ENCODE measurements around the gene TSPAN13. TPM values are rescaled to one million over a fixed set of nuclear protein-coding genes. Genes with fewer than 3 reads are reported as not detected.

Gene TSPAN13
- total RNA-seq, 2 experiments from 2014 or later = 0.31 to 0.50 TPM

DNA sequence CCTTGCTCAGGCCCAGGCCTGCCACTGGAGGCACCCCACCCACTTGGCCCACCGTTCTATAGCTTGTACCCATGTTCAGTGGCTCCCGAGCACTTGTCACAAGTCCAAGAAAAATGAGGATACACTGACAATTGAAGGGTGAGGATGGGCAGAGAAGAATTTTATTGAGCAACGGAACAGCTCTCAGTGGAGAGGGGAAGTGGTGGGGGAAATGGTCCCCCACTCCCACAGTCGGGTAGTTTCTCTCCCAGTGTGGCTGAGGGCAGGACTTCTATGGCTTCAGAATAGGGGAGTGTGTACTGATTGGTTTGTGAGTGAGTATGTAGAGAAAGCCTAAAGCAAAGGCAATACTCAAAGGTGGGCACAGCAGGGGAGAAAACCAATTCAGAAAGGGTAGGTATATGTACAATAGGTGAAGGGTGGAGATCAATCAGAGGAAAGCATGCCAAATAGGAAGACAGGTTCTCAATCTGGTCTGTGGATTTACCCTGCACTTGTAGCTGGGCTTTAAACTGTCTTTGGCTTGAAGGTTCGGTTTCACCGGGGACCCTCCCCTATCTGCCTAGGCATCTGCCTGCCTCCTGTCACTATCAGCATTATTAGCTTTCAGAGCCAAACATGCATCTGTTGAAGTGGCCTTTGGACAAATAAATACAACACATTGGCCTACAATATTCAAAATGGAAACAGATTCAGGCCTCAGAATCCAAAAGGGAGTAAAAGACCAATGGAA lies 8.9 kb upstream of the TSPAN13 start:
- no peaks in the 10 kb centered on the region for H3K4me1 Mint-ChIP-seq
- H3K27me3 Mint-ChIP-seq = no peaks in the 10 kb centered on the region
- POLR2A ChIA-PET = no interaction called here
- no peak overlapping the region for H3K4me3 Mint-ChIP-seq
- no peaks in the 10 kb centered on the region for H3K9me3 Mint-ChIP-seq
- no peaks in the 10 kb centered on the region for H3K36me3 Mint-ChIP-seq (ENCODE audit: low read depth)
- no peak for DNase-seq
- CTCF ChIA-PET = interaction anchor here (0.6 to 0.9 kb wide), 2 partner anchors 11 kb away, joined by 3 read pairs; no protein-coding TSS in a partner anchor
- no peak overlapping the region for H3K27ac Mint-ChIP-seq

DNA sequence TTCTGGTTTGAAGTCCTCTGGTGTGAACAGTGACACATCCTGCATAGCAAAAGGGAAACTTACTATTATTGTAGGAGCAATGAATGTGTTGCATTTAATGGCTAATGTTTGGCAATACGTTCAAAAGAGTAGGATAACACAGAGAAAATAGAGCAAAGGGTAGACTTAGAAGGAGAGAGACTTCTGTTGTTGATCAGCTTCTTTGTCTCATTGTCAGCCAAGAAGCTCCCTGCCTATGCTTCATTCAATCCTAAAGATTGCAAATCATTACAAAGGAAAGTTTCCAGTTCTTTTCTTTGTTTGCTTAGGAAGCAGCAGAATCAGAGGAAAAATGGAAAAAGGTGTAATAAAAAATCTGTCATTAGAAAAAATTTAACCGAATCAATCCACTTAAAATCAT lies 7.9 kb upstream of the TSPAN13 start:
- Mint-ChIP-seq H3K4me3 (no peak overlapping the region), H3K4me1 (no peaks in the 10 kb centered on the region), H3K9me3 (no peaks in the 10 kb centered on the region), H3K27ac (no peak overlapping the region), H3K36me3 (ENCODE audit: low read depth) (no peaks in the 10 kb centered on the region), H3K27me3 (no peaks in the 10 kb centered on the region)
- CTCF ChIA-PET = interaction anchor here (0.9 kb wide), 1 partner anchor 10 kb away, joined by 3 read pairs; no protein-coding TSS in a partner anchor
- POLR2A ChIA-PET = no interaction called here
- no peak for DNase-seq

DNA sequence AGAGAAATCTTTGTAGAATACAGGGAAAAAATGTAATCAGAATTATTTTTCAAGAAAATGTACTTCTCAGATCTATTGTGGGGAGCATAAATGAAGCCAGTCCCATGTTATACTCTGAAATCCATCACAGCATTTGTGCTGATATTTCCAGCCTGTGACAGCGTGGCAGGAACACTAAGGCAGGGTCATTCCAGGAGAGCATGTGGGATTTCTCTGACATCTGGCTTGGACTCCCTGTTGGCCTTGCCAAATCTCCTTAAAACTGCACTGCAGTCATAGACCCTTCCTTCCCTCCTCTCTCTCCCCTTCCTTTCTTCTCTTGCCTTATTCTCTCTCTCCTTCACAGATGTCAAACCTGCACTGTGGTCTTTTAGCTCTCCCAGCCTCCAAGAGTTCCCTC lies 6.5 kb upstream of the TSPAN13 start:
- Mint-ChIP-seq H3K9me3 (no peaks in the 10 kb centered on the region), H3K4me3 (no peak overlapping the region)
- CTCF ChIA-PET = no interaction called here

DNA sequence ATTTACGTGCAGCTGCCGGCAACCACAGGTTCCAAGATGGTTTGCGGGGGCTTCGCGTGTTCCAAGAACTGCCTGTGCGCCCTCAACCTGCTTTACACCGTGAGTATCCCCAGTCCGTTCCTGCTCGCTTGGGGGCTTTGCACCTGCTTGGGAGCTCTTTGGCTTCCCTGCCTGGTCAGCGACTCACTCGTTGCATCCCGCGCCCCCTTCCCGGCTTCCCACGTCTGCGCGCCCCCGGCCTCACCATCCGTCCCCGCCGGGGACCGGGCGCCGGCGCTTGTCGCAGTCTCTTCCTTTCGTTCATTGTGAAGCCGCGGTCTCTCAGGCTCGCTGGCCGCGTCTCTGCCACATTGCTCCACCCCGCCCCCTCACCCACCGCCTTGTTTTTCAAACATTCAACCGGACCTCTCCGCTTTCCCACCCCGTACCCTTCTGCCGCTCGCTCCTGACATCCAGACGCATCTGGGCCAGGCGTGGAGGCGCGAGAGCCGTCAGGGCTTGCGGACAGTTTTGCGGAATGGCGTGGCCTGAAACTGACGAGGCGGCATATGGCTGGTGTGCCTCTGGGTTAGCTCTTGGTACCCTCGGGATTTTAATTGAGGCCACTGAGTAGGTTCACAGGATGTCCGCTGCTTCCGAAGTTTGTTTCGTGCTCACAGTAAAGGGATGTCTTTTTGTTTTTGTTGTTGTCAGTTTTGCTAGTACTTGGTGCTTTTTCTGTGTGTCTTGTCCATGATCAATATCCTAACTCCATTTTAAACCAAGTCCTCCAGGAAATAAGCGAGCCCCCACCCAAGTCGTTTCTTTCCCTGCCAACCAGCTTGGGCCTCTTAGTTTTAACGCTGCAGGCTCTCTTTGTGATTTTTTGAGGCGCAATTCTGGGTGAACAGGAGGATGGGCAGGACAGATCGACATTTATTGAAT lies 639 bp downstream of the TSPAN13 start:
- peak; percentile 16 for DNase-seq
- CTCF ChIA-PET = interaction anchor here (0.6 to 1.5 kb wide), 3 partner anchors 17 to 143 kb away, joined by 3 to 5 read pairs (median 3); no protein-coding TSS in a partner anchor
- peak overlapping the region; percentile 72 for H3K4me3 Mint-ChIP-seq
- H3K36me3 Mint-ChIP-seq (ENCODE audit: low read depth) = peaks cover 2% of the 10 kb centered on the region
- no peaks in the 10 kb centered on the region for H3K9me3 Mint-ChIP-seq
- peak overlapping the region; percentile 19 for H3K27ac Mint-ChIP-seq
- peaks cover 16% of the 10 kb centered on the region for H3K4me1 Mint-ChIP-seq
- POLR2A ChIA-PET = no interaction called here
- H3K27me3 Mint-ChIP-seq = peaks cover 37% of the 10 kb centered on the region

More for the DNA sequence above, 6.5 kb upstream of the TSPAN13 start:
- peaks cover 6% of the 10 kb centered on the region for H3K27me3 Mint-ChIP-seq
- no peaks in the 10 kb centered on the region for H3K4me1 Mint-ChIP-seq
- DNase-seq = no peak
- POLR2A ChIA-PET = no interaction called here
- H3K36me3 Mint-ChIP-seq (ENCODE audit: low read depth) = no peaks in the 10 kb centered on the region
- H3K27ac Mint-ChIP-seq = no peak overlapping the region

DNA sequence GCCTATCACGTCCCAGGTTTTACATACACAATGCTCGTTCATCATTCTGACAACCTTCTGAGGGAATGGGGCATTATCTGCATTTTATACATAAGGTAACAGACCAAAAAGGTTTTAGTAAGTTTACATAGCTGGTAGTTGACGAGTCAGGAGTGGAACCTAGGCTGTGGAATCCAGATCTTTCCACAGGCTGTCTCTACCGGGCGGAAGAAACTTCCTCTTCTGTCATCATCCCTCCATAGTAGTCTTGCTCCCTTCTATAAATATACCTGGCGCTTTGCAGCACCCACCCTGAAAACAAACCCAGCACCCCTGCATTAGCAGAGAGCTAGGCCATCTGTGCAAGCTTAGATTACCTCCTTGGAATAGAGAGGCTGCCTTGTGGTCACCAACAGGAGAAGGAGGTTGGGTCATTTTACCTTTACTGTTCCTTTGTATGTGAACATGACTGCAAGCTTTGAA lies 1.3 kb downstream of the TSPAN13 start:
- ChIA-PET POLR2A (no interaction called here), CTCF (interaction anchor here (1.5 kb wide), 1 partner anchor 16 kb away, joined by 5 read pairs; no protein-coding TSS in a partner anchor)
- H3K9me3 Mint-ChIP-seq = no peaks in the 10 kb centered on the region
- H3K4me1 Mint-ChIP-seq = peaks cover 16% of the 10 kb centered on the region
- peaks cover 37% of the 10 kb centered on the region for H3K27me3 Mint-ChIP-seq
- peaks cover 2% of the 10 kb centered on the region for H3K36me3 Mint-ChIP-seq (ENCODE audit: low read depth)
- no peak for DNase-seq
- H3K4me3 Mint-ChIP-seq = peak overlapping the region; percentile 72
- no peak overlapping the region for H3K27ac Mint-ChIP-seq

DNA sequence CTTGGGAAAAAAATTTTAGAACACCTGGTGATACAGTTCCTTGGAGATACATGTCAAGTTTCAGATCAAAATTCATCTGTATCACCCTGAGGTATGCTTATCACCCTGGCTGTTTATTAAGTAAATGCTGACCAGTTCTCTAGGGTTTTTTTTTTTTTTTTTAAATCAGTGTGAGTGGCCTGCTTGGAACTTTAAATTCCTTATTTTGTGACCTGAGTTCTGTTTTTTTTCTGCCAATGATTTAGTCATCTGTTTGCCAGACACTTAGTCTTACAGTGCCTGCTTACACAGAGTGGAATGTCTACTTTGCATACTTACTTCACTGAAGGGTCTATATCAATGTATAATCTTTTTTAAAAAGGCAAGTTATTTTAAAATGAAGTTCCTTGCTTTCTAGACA lies 1.8 kb downstream of the TSPAN13 start:
- Mint-ChIP-seq H3K36me3 (ENCODE audit: low read depth) (peaks cover 2% of the 10 kb centered on the region), H3K27ac (no peak overlapping the region), H3K4me1 (peaks cover 16% of the 10 kb centered on the region), H3K4me3 (no peak overlapping the region), H3K27me3 (peaks cover 37% of the 10 kb centered on the region), H3K9me3 (no peaks in the 10 kb centered on the region)
- no peak for DNase-seq
- ChIA-PET CTCF (interaction anchor here (0.9 kb wide), 1 partner anchor 10 kb away, joined by 3 read pairs; no protein-coding TSS in a partner anchor), POLR2A (no interaction called here)

DNA sequence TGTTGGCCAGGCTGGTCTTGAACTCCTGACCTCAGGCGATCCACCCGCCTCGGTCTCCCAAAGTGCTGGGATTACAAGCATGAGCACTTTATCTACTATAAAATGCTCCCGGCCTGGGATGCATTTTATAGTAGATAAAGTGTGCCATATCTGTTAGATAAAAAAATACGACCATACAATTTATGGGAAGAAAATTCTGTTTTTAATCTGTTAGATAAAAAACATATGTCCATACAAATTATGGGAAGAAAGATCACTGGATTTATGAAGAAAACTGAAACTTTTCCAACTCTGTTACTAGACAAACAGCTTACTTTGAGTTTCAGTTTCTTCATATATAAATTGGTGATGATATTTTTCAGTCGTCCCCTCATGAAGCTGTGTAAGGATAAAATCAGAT lies 4.5 kb downstream of the TSPAN13 start:
- peaks cover 2% of the 10 kb centered on the region for H3K36me3 Mint-ChIP-seq (ENCODE audit: low read depth)
- H3K4me1 Mint-ChIP-seq = peaks cover 15% of the 10 kb centered on the region
- no peak overlapping the region for H3K27ac Mint-ChIP-seq
- CTCF ChIA-PET = interaction anchor here (0.6 kb wide), 1 partner anchor 897 kb away, joined by 4 read pairs; no protein-coding TSS in a partner anchor
- H3K9me3 Mint-ChIP-seq = no peaks in the 10 kb centered on the region
- POLR2A ChIA-PET = no interaction called here
- H3K4me3 Mint-ChIP-seq = no peak overlapping the region
- peaks cover 30% of the 10 kb centered on the region for H3K27me3 Mint-ChIP-seq
- no peak for DNase-seq

DNA sequence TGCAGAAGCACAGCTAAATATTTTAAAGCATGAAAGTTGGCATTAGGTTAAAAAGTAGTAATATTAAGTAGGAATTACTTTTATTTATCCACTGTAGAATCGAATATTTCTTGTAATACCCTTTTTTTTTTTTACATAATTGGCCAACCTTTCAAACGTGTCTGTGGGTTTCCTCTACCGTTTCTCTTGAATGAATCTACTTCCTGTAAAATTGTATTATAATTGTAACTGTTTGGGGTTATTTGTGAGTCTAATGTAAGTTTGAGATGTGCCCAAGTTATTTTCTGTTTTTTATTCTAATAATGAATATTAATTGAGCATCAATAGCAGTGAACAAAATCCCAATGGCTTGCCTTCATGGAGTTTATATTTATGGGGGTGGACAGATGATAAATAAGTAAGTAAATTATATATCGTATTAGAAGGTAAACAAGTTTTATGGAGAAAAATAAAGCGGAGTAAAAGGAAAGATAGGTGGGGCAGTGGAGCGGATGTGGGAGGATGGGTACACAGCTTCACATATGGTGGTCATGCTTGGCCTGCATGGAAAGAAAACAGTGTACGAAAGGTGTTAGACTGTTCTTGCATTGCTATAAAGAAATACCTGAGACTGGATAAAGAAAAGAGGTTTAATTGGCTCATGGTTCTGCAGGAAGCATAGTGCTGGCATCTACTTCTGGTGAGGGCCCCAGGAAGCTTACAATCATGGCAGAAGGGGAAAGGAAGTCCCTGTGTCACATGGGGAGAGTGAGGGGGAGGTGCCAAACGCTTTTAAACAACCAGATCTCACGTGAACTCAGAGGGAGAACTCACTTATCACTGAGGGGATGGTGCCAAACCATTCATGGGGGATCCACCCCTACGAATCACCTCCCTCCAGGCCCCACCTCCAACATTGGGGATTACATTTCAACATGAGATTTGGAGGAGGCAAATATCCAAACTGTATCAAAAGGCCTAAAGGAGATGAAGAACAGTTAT lies 5.4 kb downstream of the TSPAN13 start:
- H3K4me3 Mint-ChIP-seq = no peak overlapping the region
- POLR2A ChIA-PET = no interaction called here
- H3K36me3 Mint-ChIP-seq (ENCODE audit: low read depth) = peaks cover 2% of the 10 kb centered on the region
- H3K4me1 Mint-ChIP-seq = peaks cover 12% of the 10 kb centered on the region
- DNase-seq = no peak
- H3K27me3 Mint-ChIP-seq = peaks cover 28% of the 10 kb centered on the region
- H3K9me3 Mint-ChIP-seq = no peaks in the 10 kb centered on the region
- CTCF ChIA-PET = interaction anchor here (0.6 kb wide), 1 partner anchor 897 kb away, joined by 4 read pairs; no protein-coding TSS in a partner anchor
- no peak overlapping the region for H3K27ac Mint-ChIP-seq

DNA sequence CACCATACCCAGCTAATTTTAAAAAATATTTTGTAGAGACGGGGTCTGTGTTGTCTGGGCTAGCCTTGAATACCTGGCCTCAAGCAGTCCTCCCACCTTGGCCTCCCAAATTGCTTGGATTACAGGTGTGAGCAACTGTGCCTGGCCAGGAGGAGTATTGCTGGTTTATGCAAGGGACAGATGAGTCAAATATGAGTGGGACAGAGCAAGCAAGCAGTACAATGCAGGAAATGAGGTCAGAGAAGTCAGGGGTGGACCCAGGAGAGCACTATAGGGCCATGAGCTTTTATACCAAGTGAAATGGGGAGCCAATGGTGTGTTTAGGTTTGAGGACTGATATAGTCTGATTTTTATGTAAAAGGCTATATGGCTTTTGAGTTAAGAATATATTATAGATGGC lies 6.3 kb downstream of the TSPAN13 start:
- Mint-ChIP-seq H3K27ac (no peak overlapping the region), H3K36me3 (ENCODE audit: low read depth) (no peaks in the 10 kb centered on the region), H3K9me3 (no peaks in the 10 kb centered on the region), H3K4me1 (peaks cover 4% of the 10 kb centered on the region), H3K4me3 (no peak overlapping the region), H3K27me3 (peaks cover 20% of the 10 kb centered on the region)
- ChIA-PET POLR2A (no interaction called here), CTCF (interaction anchor here (0.6 kb wide), 1 partner anchor 476 kb away, joined by 3 read pairs; no protein-coding TSS in a partner anchor)
- DNase-seq = no peak

DNA sequence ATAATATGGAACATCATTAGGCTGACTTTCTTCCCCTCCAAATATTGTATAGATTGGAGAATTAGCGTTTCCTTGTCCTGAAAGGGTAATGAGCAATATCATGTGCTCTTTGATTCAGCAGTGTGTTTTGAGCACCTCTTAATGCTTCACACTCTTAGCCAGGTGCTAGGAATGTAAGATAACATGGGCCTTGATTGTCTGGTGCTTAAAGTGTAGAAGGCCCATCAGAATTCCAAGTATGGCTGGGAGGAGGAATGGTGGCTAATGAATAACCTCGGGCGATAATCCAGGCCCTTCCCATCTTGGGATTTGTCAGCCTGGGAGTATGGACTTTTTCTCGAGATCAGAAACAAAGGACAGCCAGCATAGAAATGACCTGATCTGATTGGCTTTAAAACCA lies 8.6 kb downstream of the TSPAN13 start:
- ChIA-PET POLR2A (no interaction called here), CTCF (no interaction called here)
- DNase-seq = no peak
- H3K4me1 Mint-ChIP-seq = peaks cover 2% of the 10 kb centered on the region
- no peaks in the 10 kb centered on the region for H3K9me3 Mint-ChIP-seq
- H3K27ac Mint-ChIP-seq = no peak overlapping the region
- no peak overlapping the region for H3K4me3 Mint-ChIP-seq
- no peaks in the 10 kb centered on the region for H3K36me3 Mint-ChIP-seq (ENCODE audit: low read depth)
- peaks cover 1% of the 10 kb centered on the region for H3K27me3 Mint-ChIP-seq

DNA sequence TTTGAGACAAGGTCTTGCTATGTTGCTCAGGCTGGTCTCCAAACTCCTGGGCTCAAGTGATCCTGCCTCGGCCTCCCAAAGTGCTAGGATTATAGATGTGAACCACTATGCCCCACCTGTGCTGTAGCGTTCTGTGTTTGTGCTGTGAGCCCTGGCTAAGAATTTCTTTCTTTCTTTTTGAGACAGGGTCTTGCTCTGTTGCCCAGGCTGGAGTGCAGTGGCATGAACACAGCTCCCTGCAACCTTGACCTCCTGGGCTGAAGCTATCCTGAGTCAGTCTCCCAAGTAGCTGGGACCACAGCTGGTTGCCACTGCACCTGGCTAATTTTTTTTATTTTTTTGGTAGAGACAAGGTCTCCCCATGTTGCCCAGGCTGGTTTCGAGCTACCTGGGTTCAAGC lies 11.4 kb downstream of the TSPAN13 start:
- no peaks in the 10 kb centered on the region for H3K9me3 Mint-ChIP-seq
- H3K27ac Mint-ChIP-seq = no peak overlapping the region
- H3K27me3 Mint-ChIP-seq = no peaks in the 10 kb centered on the region
- ChIA-PET CTCF (no interaction called here), POLR2A (no interaction called here)
- H3K4me3 Mint-ChIP-seq = no peak overlapping the region
- no peaks in the 10 kb centered on the region for H3K4me1 Mint-ChIP-seq
- DNase-seq = no peak
- no peaks in the 10 kb centered on the region for H3K36me3 Mint-ChIP-seq (ENCODE audit: low read depth)

DNA sequence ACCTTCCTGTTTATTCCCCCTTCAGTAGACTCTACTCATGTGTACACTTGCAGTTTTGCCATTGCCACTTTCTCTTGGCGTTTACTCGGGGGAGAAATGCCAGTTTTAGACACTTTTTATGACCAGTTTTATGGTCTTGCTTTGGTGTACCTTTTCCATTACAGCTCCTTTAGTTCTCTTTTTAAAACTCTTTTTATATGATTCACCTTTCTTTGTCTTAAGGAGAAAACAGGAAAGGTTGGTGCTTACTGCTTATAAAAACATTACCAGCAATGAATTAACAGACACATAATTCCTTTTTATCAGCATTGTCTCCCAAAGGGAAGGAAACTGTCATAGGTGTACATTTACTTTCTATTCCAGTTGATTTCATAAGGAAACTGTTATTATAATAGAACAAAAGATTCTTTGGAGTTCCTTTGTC lies 11.9 kb downstream of the TSPAN13 start:
- H3K27ac Mint-ChIP-seq = no peak overlapping the region
- ChIA-PET POLR2A (no interaction called here), CTCF (no interaction called here)
- no peak overlapping the region for H3K4me3 Mint-ChIP-seq
- no peaks in the 10 kb centered on the region for H3K4me1 Mint-ChIP-seq
- no peaks in the 10 kb centered on the region for H3K27me3 Mint-ChIP-seq
- no peak for DNase-seq
- H3K36me3 Mint-ChIP-seq (ENCODE audit: low read depth) = no peaks in the 10 kb centered on the region
- no peaks in the 10 kb centered on the region for H3K9me3 Mint-ChIP-seq

Measured in activated CD4-positive, alpha-beta T cell treated with anti-CD3 and anti-CD28 coated beads, Interleukin-2, amount 10 ng/mL, durations not matched to agents 7 days and 5 days (primary cell).